PC-9 (cell line): Measurements from ENCODE around the gene DPYSL4. TPM values are rescaled to one million over a fixed set of nuclear protein-coding genes. Genes with fewer than 3 reads are reported as not detected.

Experiments used
- BruUV-seq: library from RNA; stranded (reverse); fragments of 400-500 nt; replicated peaks from 2 replicates; lab custom pipeline; 2021; lab: Mats Ljungman, UMichigan
- CTCF ChIA-PET: fragments of 300-600 bp; sonication (Branson Sonifier 250); formaldehyde crosslinking; loops from one replicate; lab custom pipeline; 2022; ENCODE audit warnings: antibody characterized with exemption; lab: Charles Lee
- POLR2A ChIA-PET: fragments of 300-600 bp; sonication (Branson Sonifier 250); formaldehyde crosslinking; loops from one replicate; lab custom pipeline; 2022; ENCODE audit warnings: antibody characterized with exemption; ENCODE audit not compliant: unreplicated experiment; lab: Charles Lee
- DNase-seq, 2 experiments: peaks; one replicate each; pipeline versions ENCODE4 v3.0.0 to v3.0.0-alpha.2; 2015 to 2022; ENCODE audit warnings: mixed read lengths in 1 of 2
- H2AFZ ChIP-seq: fragments of 200-600 bp; sonication (generic); 2 replicates; pipeline ENCODE4 v1.8.1; 2017; ENCODE audit warnings: antibody characterized with exemption
- H3F3A ChIP-seq: fragments of 200-600 bp; sonication (generic); 2 replicates; pipeline ENCODE4 v1.8.1; 2017; ENCODE audit warnings: antibody characterized with exemption, mild to moderate bottlenecking, low read depth; ENCODE audit not compliant: insufficient read depth
- H3K27ac ChIP-seq: fragments of 200-600 bp; sonication (generic); 2 replicates; pipeline ENCODE4 v1.6.1; 2016; ENCODE audit warnings: mixed run types
- H3K27me3 ChIP-seq: fragments of 200-600 bp; sonication (generic); 2 replicates; pipeline ENCODE4 v1.6.1; 2016; ENCODE audit warnings: low read depth, mixed run types; ENCODE audit not compliant: insufficient read depth
- H3K36me3 ChIP-seq: fragments of 200-600 bp; sonication (generic); 2 replicates; pipeline ENCODE4 v1.6.1; 2016; ENCODE audit warnings: low read depth, mixed run types
- H3K4me1 ChIP-seq: fragments of 200-600 bp; sonication (generic); replicated peaks from 2 replicates; pipeline ENCODE4 v1.6.1; 2016; ENCODE audit warnings: mixed run types; ENCODE audit not compliant: insufficient read depth
- H3K4me2 ChIP-seq: fragments of 200-600 bp; sonication (generic); 2 replicates; pipeline ENCODE4 v1.6.1; 2017; ENCODE audit warnings: mixed run types
- H3K4me3 ChIP-seq: fragments of 200-600 bp; sonication (generic); 2 replicates; pipeline ENCODE4 v1.6.1; 2016; ENCODE audit warnings: mixed run types
- H3K79me2 ChIP-seq: fragments of 200-600 bp; sonication (generic); 2 replicates; pipeline ENCODE4 v1.6.1; 2017; ENCODE audit warnings: low read depth, mixed run types
- H3K9me2 ChIP-seq: fragments of 200-600 bp; sonication (generic); 2 replicates; pipeline ENCODE4 v1.8.1; 2017; ENCODE audit warnings: mild to moderate bottlenecking; ENCODE audit not compliant: insufficient read depth
- H3K9me3 ChIP-seq: fragments of 200-600 bp; sonication (generic); 2 replicates; pipeline ENCODE4 v1.8.1; 2016; ENCODE audit warnings: low read depth; ENCODE audit not compliant: insufficient read depth
- H4K20me1 ChIP-seq: fragments of 200-600 bp; sonication (generic); 2 replicates; pipeline ENCODE4 v1.8.1; 2017; ENCODE audit not compliant: insufficient read depth
- EZH2 ChIP-seq: fragments of 200-600 bp; sonication (generic); IDR thresholded peaks from 2 replicates; pipeline ENCODE4 v1.8.0; 2017; ENCODE audit warnings: antibody characterized with exemption, low read depth
- intact Hi-C: fragments of 100-400 bp; cut with micrococcal nuclease; formaldehyde crosslinking; loops from one replicate; pipeline ENCODE4 v1.10.0; 2022; ENCODE audit not compliant: unreplicated experiment
- total RNA-seq: library from RNA; stranded (reverse); gene quantifications from 2 replicates; pipeline ENCODE4 v1.2.3, GENCODE V29; 2021
- TF ChIP-seq, protein P1 (sequence below): fragments of 200-600 bp; sonication (generic); conservative IDR thresholded peaks from 2 replicates; pipeline ENCODE4 v1.6.1; 2017; ENCODE audit warnings: mixed run types, antibody characterized with exemption, mild to moderate bottlenecking, moderate library complexity

DPYSL4 gene
- total RNA-seq, 1 experiment from 2014 or later = 4.8 TPM

DNA sequence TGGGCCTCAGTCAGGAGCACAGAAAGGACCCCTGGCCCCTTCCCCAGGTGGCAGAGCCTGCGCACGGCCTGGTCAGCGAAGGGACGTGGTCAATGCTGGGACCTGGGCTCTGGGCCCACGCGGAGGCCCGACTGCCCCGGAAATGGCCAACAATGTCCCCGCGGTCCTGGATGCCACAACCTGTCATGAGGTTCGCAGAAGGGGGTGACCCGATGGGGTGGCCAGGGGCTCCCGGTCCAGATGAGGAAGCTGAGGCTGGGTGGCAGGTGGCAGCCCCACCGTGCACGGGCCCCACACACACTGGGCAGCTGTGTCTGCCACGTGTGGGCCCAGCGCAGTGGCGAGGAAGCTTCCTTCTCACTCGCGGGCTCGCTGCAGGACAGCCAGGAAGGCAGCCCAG, 49.4 kb downstream of the DPYSL4 start:
- no peak for DNase-seq
- Histone ChIP-seq H3K9me2 (no peaks in the 10 kb centered on the region), H3K27ac (no peak overlapping the region), H3F3A (no peaks in the 10 kb centered on the region), H3K79me2 (no peaks in the 10 kb centered on the region), H4K20me1 (no peaks in the 10 kb centered on the region), H3K4me3 (no peak overlapping the region), H3K9me3 (no peaks in the 10 kb centered on the region), H3K36me3 (no peaks in the 10 kb centered on the region), H3K27me3 (no peaks in the 10 kb centered on the region), H3K4me1 (no peaks in the 10 kb centered on the region), H2AFZ (no peak overlapping the region), H3K4me2 (no peak overlapping the region)
- TF ChIP-seq EZH2 = no peak
- TF ChIP-seq, protein P1, sequence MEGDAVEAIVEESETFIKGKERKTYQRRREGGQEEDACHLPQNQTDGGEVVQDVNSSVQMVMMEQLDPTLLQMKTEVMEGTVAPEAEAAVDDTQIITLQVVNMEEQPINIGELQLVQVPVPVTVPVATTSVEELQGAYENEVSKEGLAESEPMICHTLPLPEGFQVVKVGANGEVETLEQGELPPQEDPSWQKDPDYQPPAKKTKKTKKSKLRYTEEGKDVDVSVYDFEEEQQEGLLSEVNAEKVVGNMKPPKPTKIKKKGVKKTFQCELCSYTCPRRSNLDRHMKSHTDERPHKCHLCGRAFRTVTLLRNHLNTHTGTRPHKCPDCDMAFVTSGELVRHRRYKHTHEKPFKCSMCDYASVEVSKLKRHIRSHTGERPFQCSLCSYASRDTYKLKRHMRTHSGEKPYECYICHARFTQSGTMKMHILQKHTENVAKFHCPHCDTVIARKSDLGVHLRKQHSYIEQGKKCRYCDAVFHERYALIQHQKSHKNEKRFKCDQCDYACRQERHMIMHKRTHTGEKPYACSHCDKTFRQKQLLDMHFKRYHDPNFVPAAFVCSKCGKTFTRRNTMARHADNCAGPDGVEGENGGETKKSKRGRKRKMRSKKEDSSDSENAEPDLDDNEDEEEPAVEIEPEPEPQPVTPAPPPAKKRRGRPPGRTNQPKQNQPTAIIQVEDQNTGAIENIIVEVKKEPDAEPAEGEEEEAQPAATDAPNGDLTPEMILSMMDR = no peak
- POLR2A ChIA-PET = no interaction called here
- no TSS peak for BruUV-seq
- CTCF ChIA-PET = no interaction called here
- intact Hi-C loops = no loop called here

DNA sequence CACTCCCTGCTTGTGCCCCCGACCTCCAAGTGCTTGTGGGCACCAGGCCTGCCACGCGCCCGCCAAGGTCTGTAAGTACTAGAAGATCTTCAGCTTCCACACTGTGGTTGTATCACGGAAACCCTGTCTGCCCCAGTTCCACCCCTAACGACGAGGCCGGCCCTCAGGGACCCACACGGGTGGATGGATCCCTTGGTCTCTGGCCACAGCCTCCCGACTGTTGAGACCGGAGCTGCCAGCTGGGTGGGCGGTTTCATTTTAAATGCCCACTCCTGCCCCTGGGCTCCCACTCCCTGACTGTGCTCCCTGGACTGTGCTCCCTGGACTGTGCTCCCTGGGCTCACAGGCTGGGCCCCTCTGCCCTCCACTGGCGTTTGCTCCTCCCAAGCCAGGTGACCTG, 50.1 kb downstream of the DPYSL4 start:
- CTCF ChIA-PET = no interaction called here
- Histone ChIP-seq H3K9me3 (no peaks in the 10 kb centered on the region), H2AFZ (no peak overlapping the region), H3K79me2 (no peaks in the 10 kb centered on the region), H3K36me3 (no peaks in the 10 kb centered on the region), H3K4me3 (no peak overlapping the region), H3K4me1 (no peaks in the 10 kb centered on the region), H3K9me2 (no peaks in the 10 kb centered on the region), H3K27ac (no peak overlapping the region), H4K20me1 (no peaks in the 10 kb centered on the region), H3K27me3 (no peaks in the 10 kb centered on the region), H3F3A (no peaks in the 10 kb centered on the region), H3K4me2 (no peak overlapping the region)
- intact Hi-C loops = no loop called here
- DNase-seq = no peak
- TF ChIP-seq, protein P1 = no peak
- no TSS peak for BruUV-seq
- POLR2A ChIA-PET = no interaction called here

DNA sequence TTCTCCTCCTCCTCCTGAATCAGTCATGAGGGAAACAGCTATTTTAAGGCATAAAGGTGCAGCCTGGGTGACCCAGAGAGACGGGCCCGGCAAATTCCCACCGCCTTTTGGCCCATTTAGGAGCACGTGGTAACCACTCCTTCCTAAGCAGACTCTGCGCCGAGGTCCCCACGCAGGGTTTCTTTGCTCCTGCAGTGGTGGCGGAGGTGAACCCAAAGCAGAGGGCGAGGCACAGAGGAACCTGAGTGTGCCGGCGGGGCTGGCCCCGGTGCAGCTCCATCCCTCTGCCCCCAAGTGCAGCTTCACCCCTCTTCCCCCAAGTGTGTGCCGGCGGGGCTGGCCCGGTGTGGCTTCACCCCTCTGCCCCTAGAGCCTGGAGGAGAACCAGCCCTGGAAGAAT, 50.6 kb downstream of the DPYSL4 start:
- H3K27ac ChIP-seq = no peak overlapping the region
- TF ChIP-seq, protein P1 = no peak
- TF ChIP-seq EZH2 = no peak
- no peaks in the 10 kb centered on the region for H3K9me2 ChIP-seq
- DNase-seq = no peak
- POLR2A ChIA-PET = no interaction called here
- no peaks in the 10 kb centered on the region for H3K27me3 ChIP-seq
- no peak overlapping the region for H3K4me2 ChIP-seq
- no peaks in the 10 kb centered on the region for H3K79me2 ChIP-seq
- H2AFZ ChIP-seq = no peak overlapping the region
- no peaks in the 10 kb centered on the region for H4K20me1 ChIP-seq
- intact Hi-C loops = no loop called here
- CTCF ChIA-PET = no interaction called here
- H3K9me3 ChIP-seq = no peaks in the 10 kb centered on the region
- no TSS peak for BruUV-seq
- no peaks in the 10 kb centered on the region for H3K4me1 ChIP-seq
- no peaks in the 10 kb centered on the region for H3K36me3 ChIP-seq
- H3K4me3 ChIP-seq = no peak overlapping the region
- H3F3A ChIP-seq = no peaks in the 10 kb centered on the region
